GM20431 (cell line): ENCODE results near the gene NAA20.

Experiments
- in situ Hi-C: fragments of 300-500 bp; cut with MseI, MboI; formaldehyde crosslinking; loops from one replicate; pipeline ENCODE4 v1.15.0; 2020; ENCODE audit warnings: low sequenced_read_pairs; ENCODE audit not compliant: unreplicated experiment

Gene NAA20

GRCh38 chr20:20060234-20060998, 43.3 kb downstream of the NAA20 start:
- in situ Hi-C loops, result no loop called here

- in situ Hi-C loops, result no loop called here
Observed at GRCh38 chr20:20063941-20064702, 47.0 kb downstream of the NAA20 start.

- in situ Hi-C loops, result no loop called here
Observed at GRCh38 chr20:20065361-20065760, 48.2 kb downstream of the NAA20 start.

- in situ Hi-C loops, result no loop called here
Observed at GRCh38 chr20:20070871-20071726, 53.9 kb downstream of the NAA20 start.

- in situ Hi-C loops, result no loop called here
Observed at GRCh38 chr20:20073801-20074371, 56.7 kb downstream of the NAA20 start.

- in situ Hi-C loops, result loop anchor here (25.0 kb wide), 2 partner anchors 162 to 487 kb away; no protein-coding TSS in a partner anchor
Observed at GRCh38 chr20:20075032-20075431, 57.9 kb downstream of the NAA20 start.

- in situ Hi-C loops, result loop anchor here (25.0 kb wide), 2 partner anchors 161 to 486 kb away; no protein-coding TSS in a partner anchor
Observed at GRCh38 chr20:20076297-20077065, 59.3 kb downstream of the NAA20 start.

GRCh38 chr20:20078041-20078440, 60.9 kb downstream of the NAA20 start:
- in situ Hi-C loops, result loop anchor here (25.0 kb wide), 2 partner anchors 159 to 484 kb away; no protein-coding TSS in a partner anchor

- in situ Hi-C loops, result loop anchor here (25.0 kb wide), 2 partner anchors 158 to 483 kb away; no protein-coding TSS in a partner anchor
Observed at GRCh38 chr20:20079102-20079784, 62.1 kb downstream of the NAA20 start.
